ENCODE measurements around the gene SVIL. TPM values are rescaled to one million over a fixed set of nuclear protein-coding genes. Genes with fewer than 3 reads are reported as not detected.
"Not testable (repeated sequence)": the region's sequence is repeated elsewhere in the genome, so short reads cannot be mapped to it uniquely, and the experiment has no call there.

SVIL gene
- total and polyA plus RNA-seq, 2 donors, result 11.5 to 25.8 TPM

DNA sequence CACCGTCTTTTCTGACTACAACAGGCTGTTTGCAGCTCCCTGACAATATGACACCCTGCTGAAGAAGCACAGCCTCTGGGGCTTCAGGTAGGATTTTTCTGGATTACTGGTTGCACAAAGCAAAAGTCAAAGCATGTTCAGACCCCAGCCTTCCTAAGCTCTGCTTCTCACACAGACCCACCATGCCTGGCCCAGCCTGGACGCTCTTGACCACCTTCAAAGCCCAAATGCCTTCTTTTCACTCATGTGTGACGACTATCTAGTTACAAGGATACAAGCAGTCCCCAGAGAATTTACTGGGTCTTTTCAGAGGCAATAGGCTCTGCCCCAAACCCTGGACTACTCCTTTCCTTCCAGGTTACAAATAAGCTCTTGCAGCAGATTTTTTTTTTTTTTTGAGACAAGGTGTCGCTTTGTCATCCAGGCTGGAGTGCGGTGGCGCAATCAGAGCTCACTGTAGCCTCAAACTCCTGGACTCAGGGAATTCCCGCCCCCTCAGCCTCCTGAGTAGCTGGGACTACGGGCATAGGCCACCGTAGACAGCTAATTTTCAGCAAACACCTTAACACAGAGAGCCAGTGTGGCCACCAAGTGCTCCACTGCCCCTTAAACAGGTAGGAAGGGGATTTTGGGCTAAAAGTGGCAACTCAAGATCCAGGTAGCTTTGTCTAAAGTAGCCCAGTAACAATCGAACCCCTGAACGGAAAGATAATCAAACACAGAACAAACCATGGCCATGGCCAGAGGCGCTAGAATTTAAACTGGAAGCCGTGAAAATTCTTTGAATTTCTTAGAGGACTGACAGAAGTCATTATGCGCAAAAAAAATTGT is 16.2 kb downstream of the SVIL start:
- Histone ChIP-seq H3K27ac (ENCODE audit: low read depth in 1 of 2, low read length in 1 of 2) (peak overlapping the region in 1 of 2 donors; percentile 8), H3K36me3 (ENCODE audit: control insufficient read depth in 2 of 2, insufficient read depth in 2 of 2, low read length in 1 of 2) (no peaks in the 10 kb centered on the region), H3K27me3 (ENCODE audit: control insufficient read depth in 2 of 2, insufficient read depth in 1 of 2, low read length in 1 of 2) (no peaks in the 10 kb centered on the region), H3K9me3 (ENCODE audit: control insufficient read depth in 2 of 2, insufficient read depth in 1 of 2, low read length in 1 of 2) (no peaks in the 10 kb centered on the region), H3K4me3 (ENCODE audit: low read length in 2 of 2) (no peak overlapping the region), H3K4me1 (ENCODE audit: control insufficient read depth in 2 of 2, insufficient read depth in 2 of 2, low read length in 2 of 2) (no peaks in the 10 kb centered on the region)
- WGBS, result 93% methylated on average over 14 of the region's 14 CpGs
- no peak for DNase-seq (ENCODE audit: low read depth in 6 of 9, low spot score in 9 of 9)

GRCh38 chr10:29617880-29618340 is 16.9 kb downstream of the SVIL start:
- H3K27ac ChIP-seq (ENCODE audit: low read depth in 1 of 2, low read length in 1 of 2), result peak overlapping the region in 1 of 2 donors; percentile 8
- no peaks in the 10 kb centered on the region for H3K9me3 ChIP-seq (ENCODE audit: control insufficient read depth in 2 of 2, insufficient read depth in 1 of 2, low read length in 1 of 2)
- DNase-seq (ENCODE audit: low read depth in 6 of 9, low spot score in 9 of 9), result no peak
- no peak overlapping the region for H3K4me3 ChIP-seq (ENCODE audit: low read length in 2 of 2)
- no peaks in the 10 kb centered on the region for H3K36me3 ChIP-seq (ENCODE audit: control insufficient read depth in 2 of 2, insufficient read depth in 2 of 2, low read length in 1 of 2)
- no peaks in the 10 kb centered on the region for H3K4me1 ChIP-seq (ENCODE audit: control insufficient read depth in 2 of 2, insufficient read depth in 2 of 2, low read length in 2 of 2)
- 93% methylated on average over 8 of the region's 8 CpGs for WGBS
- H3K27me3 ChIP-seq (ENCODE audit: control insufficient read depth in 2 of 2, insufficient read depth in 1 of 2, low read length in 1 of 2), result no peaks in the 10 kb centered on the region

- no peak for DNase-seq (ENCODE audit: low read depth in 6 of 9, low spot score in 9 of 9)
- H3K27ac ChIP-seq (ENCODE audit: low read depth in 1 of 2, low read length in 1 of 2), result no peak overlapping the region
- no peaks in the 10 kb centered on the region for H3K27me3 ChIP-seq (ENCODE audit: control insufficient read depth in 2 of 2, insufficient read depth in 1 of 2, low read length in 1 of 2)
- no peaks in the 10 kb centered on the region for H3K9me3 ChIP-seq (ENCODE audit: control insufficient read depth in 2 of 2, insufficient read depth in 1 of 2, low read length in 1 of 2)
- H3K4me3 ChIP-seq (ENCODE audit: low read length in 2 of 2), result no peak overlapping the region
- WGBS, result 98% methylated on average over 6 of the region's 6 CpGs
- no peaks in the 10 kb centered on the region for H3K4me1 ChIP-seq (ENCODE audit: control insufficient read depth in 2 of 2, insufficient read depth in 2 of 2, low read length in 2 of 2)
- H3K36me3 ChIP-seq (ENCODE audit: control insufficient read depth in 2 of 2, insufficient read depth in 2 of 2, low read length in 1 of 2), result no peaks in the 10 kb centered on the region
These were observed 18.2 kb downstream of the SVIL start for GRCh38 chr10:29616542-29616941.

DNA sequence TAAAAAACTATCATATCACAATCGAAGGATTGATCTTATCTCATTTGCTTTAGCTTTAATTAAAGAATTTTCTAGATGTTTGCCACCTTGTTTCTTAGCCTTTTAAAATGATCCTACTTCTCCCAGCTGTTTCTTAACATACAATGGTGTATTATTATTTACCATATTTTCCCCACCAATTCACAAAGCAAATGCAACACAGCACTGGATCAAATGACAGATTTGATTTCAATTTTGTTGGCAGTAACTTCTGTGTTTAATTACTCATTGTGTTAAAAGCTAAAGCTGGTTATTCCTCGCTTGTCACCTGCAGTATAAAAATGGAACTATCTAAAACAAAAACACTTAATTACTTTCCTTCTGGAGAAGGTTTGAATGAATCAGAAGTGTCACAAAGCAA is 19.6 kb downstream of the SVIL start:
- 95% methylated on average over 2 of the region's 2 CpGs for WGBS
- peaks cover 0 to 6% of the 10 kb centered on the region in 2 donors for H3K9me3 ChIP-seq (ENCODE audit: control insufficient read depth in 2 of 2, insufficient read depth in 1 of 2, low read length in 1 of 2)
- H3K4me3 ChIP-seq (ENCODE audit: low read length in 2 of 2), result no peak overlapping the region
- no peaks in the 10 kb centered on the region for H3K36me3 ChIP-seq (ENCODE audit: control insufficient read depth in 2 of 2, insufficient read depth in 2 of 2, low read length in 1 of 2)
- H3K4me1 ChIP-seq (ENCODE audit: control insufficient read depth in 2 of 2, insufficient read depth in 2 of 2, low read length in 2 of 2), result no peaks in the 10 kb centered on the region
- H3K27me3 ChIP-seq (ENCODE audit: control insufficient read depth in 2 of 2, insufficient read depth in 1 of 2, low read length in 1 of 2), result no peaks in the 10 kb centered on the region
- no peak overlapping the region for H3K27ac ChIP-seq (ENCODE audit: low read depth in 1 of 2, low read length in 1 of 2)
- no peak for DNase-seq (ENCODE audit: low read depth in 6 of 9, low spot score in 9 of 9)

- not testable (repeated sequence) for H3K27me3 ChIP-seq (ENCODE audit: control insufficient read depth in 2 of 2, insufficient read depth in 1 of 2, low read length in 1 of 2); DNase-seq (ENCODE audit: low read depth in 6 of 9, low spot score in 9 of 9); H3K27ac ChIP-seq (ENCODE audit: low read depth in 1 of 2, low read length in 1 of 2); H3K4me1 ChIP-seq (ENCODE audit: control insufficient read depth in 2 of 2, insufficient read depth in 2 of 2, low read length in 2 of 2); H3K36me3 ChIP-seq (ENCODE audit: control insufficient read depth in 2 of 2, insufficient read depth in 2 of 2, low read length in 1 of 2); H3K4me3 ChIP-seq (ENCODE audit: low read length in 2 of 2)
- WGBS, result 98% methylated on average over 1 of the region's 1 CpG
- peaks cover 0 to 15% of the 10 kb centered on the region in 2 donors for H3K9me3 ChIP-seq (ENCODE audit: control insufficient read depth in 2 of 2, insufficient read depth in 1 of 2, low read length in 1 of 2)
These were observed 20.5 kb downstream of the SVIL start for GRCh38 chr10:29614289-29614688.

GRCh38 chr10:29613791-29614190 is 21.0 kb downstream of the SVIL start:
- Histone ChIP-seq H3K27ac (ENCODE audit: low read depth in 1 of 2, low read length in 1 of 2) (no peak overlapping the region), H3K4me3 (ENCODE audit: low read length in 2 of 2) (no peak overlapping the region), H3K27me3 (ENCODE audit: control insufficient read depth in 2 of 2, insufficient read depth in 1 of 2, low read length in 1 of 2) (no peaks in the 10 kb centered on the region), H3K9me3 (ENCODE audit: control insufficient read depth in 2 of 2, insufficient read depth in 1 of 2, low read length in 1 of 2) (peaks cover 3 to 20% of the 10 kb centered on the region in 2 donors), H3K36me3 (ENCODE audit: control insufficient read depth in 2 of 2, insufficient read depth in 2 of 2, low read length in 1 of 2) (no peaks in the 10 kb centered on the region), H3K4me1 (ENCODE audit: control insufficient read depth in 2 of 2, insufficient read depth in 2 of 2, low read length in 2 of 2) (no peaks in the 10 kb centered on the region)
- DNase-seq (ENCODE audit: low read depth in 6 of 9, low spot score in 9 of 9), result no peak
- WGBS, result 96% methylated on average over 4 of the region's 4 CpGs

- Histone ChIP-seq H3K36me3 (ENCODE audit: control insufficient read depth in 2 of 2, insufficient read depth in 2 of 2, low read length in 1 of 2) (no peaks in the 10 kb centered on the region), H3K4me3 (ENCODE audit: low read length in 2 of 2) (no peak overlapping the region), H3K27me3 (ENCODE audit: control insufficient read depth in 2 of 2, insufficient read depth in 1 of 2, low read length in 1 of 2) (no peaks in the 10 kb centered on the region), H3K4me1 (ENCODE audit: control insufficient read depth in 2 of 2, insufficient read depth in 2 of 2, low read length in 2 of 2) (no peaks in the 10 kb centered on the region), H3K27ac (ENCODE audit: low read depth in 1 of 2, low read length in 1 of 2) (no peak overlapping the region), H3K9me3 (ENCODE audit: control insufficient read depth in 2 of 2, insufficient read depth in 1 of 2, low read length in 1 of 2) (peaks cover 4 to 25% of the 10 kb centered on the region in 2 donors)
- WGBS, result 97% methylated on average over 6 of the region's 6 CpGs
- no peak for DNase-seq (ENCODE audit: low read depth in 6 of 9, low spot score in 9 of 9)
These were observed 21.6 kb downstream of the SVIL start for GRCh38 chr10:29613196-29613595.

DNA sequence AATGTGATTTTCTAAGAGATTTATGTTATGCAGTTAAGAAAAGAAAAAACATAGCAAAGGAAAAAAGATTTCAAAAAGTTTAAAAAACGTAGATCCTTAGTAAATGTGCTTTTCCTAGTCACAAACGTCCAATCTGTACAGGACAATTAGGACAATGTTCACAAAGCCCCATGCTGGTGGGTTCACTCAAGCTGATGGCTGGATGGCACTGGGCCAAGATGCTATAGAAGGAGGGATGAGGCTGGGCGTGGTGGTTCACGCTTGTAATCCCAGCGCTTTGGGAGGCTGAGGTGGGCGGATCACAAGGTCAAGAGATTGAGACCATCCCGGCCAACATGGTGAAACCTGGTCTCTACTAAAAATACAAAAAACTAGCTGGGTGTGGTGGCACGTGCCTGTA is 22.1 kb downstream of the SVIL start:
- DNase-seq (ENCODE audit: low read depth in 6 of 9, low spot score in 9 of 9), result no peak
- Histone ChIP-seq H3K27ac (ENCODE audit: low read depth in 1 of 2, low read length in 1 of 2) (no peak overlapping the region), H3K27me3 (ENCODE audit: control insufficient read depth in 2 of 2, insufficient read depth in 1 of 2, low read length in 1 of 2) (no peaks in the 10 kb centered on the region), H3K9me3 (ENCODE audit: control insufficient read depth in 2 of 2, insufficient read depth in 1 of 2, low read length in 1 of 2) (peaks cover 4 to 25% of the 10 kb centered on the region in 2 donors), H3K36me3 (ENCODE audit: control insufficient read depth in 2 of 2, insufficient read depth in 2 of 2, low read length in 1 of 2) (no peaks in the 10 kb centered on the region), H3K4me1 (ENCODE audit: control insufficient read depth in 2 of 2, insufficient read depth in 2 of 2, low read length in 2 of 2) (no peaks in the 10 kb centered on the region), H3K4me3 (ENCODE audit: low read length in 2 of 2) (no peak overlapping the region)
- WGBS, result 93% methylated on average over 8 of the region's 8 CpGs

DNA sequence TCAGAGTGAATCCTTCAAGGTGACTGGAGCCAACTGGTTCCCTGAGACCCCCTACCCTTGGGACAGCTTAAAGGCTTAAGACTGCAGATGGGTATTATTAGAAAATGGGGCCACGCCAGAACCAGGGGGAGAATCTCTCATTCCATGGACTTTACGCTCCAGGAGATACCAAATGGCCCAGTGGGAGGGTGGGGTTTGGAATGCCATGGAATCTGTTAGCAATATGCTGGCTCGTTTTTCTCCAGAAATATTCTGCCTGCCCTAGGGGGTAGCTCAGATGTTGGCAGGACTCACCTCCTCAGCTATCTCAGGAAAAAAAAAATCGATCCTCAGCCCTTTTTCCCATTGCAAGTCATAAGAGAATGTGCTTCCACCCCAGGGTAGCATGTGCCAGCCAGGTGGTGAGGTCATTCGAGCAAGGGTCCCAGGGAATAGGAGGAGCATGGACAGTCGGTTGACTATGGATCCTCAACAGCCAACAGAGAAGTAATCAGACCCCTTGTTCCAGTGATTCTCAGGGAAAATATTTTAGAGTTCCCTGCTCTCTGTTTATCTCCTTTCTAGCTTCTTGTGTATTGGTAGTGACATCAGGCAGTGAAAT is 22.9 kb downstream of the SVIL start:
- Histone ChIP-seq H3K36me3 (ENCODE audit: control insufficient read depth in 2 of 2, insufficient read depth in 2 of 2, low read length in 1 of 2) (no peaks in the 10 kb centered on the region), H3K27me3 (ENCODE audit: control insufficient read depth in 2 of 2, insufficient read depth in 1 of 2, low read length in 1 of 2) (no peaks in the 10 kb centered on the region), H3K27ac (ENCODE audit: low read depth in 1 of 2, low read length in 1 of 2) (no peak overlapping the region), H3K9me3 (ENCODE audit: control insufficient read depth in 2 of 2, insufficient read depth in 1 of 2, low read length in 1 of 2) (peaks cover 4 to 25% of the 10 kb centered on the region in 2 donors), H3K4me3 (ENCODE audit: low read length in 2 of 2) (no peak overlapping the region), H3K4me1 (ENCODE audit: control insufficient read depth in 2 of 2, insufficient read depth in 2 of 2, low read length in 2 of 2) (no peaks in the 10 kb centered on the region)
- DNase-seq (ENCODE audit: low read depth in 6 of 9, low spot score in 9 of 9), result no peak
- 96% methylated on average over 6 of the region's 6 CpGs for WGBS

Measured in thymus (tissue), 11 donors.